GM18499 (cell line): ENCODE results near the gene MOK.
A peak's percentile ranks its signal among the peaks of the same experiment; 100 is the strongest.
"Not testable (repeated sequence)": the region's sequence is repeated elsewhere in the genome, so short reads cannot be mapped to it uniquely, and the experiment has no call there.

Source experiments
- ATAC-seq: cut with Tn5 transposase; IDR thresholded peaks from one replicate; pipeline ENCODE4 v1.9.1; 2021; ENCODE audit warnings: moderate number of reproducible peaks; ENCODE audit not compliant: insufficient read depth, unreplicated experiment

Gene MOK

DNA sequence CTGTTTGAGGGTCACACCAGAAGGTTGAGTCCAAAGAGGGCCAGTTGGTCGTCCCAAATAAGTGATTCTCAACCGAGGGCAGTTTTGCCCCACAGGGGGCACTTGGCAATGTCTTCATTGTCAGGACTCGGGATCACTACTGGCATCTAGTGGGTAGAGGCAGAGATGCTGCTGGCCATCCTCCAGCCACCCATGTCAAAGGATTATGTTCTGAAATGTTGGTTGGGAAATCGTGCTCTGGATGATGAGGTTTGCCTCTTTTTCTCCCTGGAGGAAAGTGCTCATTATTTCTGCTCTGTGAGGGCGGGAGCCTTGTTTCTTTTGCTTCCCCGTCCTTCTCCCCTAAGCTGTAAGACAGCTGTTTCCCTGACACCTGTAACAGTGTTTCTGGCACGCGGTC lies 18.1 kb upstream of the MOK start:
- no peak for ATAC-seq

GRCh38 chr14:102321456-102322422 lies 16.8 kb upstream of the MOK start:
- no peak for ATAC-seq

GRCh38 chr14:102320671-102321455 lies 15.9 kb upstream of the MOK start:
- no peak for ATAC-seq

DNA sequence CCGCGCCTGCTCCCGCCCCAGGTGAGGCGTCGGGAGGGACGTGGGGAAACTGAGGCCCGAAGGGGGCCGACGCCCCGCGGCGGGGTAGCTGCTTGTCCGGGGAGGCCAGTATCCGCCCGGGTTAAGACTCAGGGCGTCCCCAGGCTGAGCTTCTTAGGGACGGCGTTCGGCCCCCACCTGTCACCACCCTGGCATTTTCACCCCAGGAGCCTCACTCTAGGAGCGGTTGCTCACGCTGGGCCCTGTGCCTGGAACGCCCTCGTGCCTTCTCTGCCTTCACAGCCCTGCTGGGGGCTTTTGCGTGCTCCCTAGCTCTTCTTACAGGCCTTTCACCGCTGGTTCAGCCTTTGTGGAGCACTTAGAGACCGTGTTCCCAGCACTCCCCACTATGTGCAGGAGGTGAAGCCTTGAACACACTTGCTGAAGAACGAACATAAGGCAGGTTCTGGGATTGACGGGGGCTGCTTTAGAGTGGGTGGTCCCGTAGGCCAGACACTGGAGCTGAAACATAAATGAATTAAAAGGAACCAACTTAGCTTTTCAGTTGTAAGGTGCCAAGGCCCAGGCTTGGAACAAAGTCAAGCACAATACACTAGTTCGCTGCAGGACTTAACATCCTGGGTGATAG lies 15.2 kb upstream of the MOK start:
- ATAC-seq, result no peak

GRCh38 chr14:102319351-102320032 lies 14.5 kb upstream of the MOK start, which contains the start of gene ZNF839:
Gene ZNF839, plus strand, starts transcription at chr14:102319746. Its CDS starts 20 bp downstream, at chr14:102319766.
- ATAC-seq, result no peak

DNA sequence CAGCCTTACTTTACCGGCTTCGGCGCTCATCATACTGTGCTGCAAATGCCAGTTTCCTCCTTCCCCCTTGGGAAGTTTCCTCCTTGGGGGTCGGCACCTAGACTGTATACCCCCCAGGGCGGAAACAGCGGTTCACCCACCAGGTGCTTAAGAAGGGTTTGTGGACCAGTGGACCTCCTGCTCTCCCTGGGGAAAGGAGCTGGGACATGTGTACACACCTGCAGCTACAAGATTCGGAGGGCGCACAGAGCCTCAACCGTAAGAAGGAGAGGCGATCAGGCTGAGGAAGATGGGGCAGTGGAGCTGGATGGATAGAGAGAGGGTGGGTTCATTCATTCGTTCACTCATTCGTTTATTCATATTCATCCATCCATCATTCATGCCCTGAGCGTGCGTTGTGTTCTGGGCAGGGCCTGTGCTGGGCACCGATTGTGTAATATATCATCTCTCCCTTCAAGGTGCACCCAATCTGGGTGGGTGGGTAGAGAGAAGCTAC lies 13.9 kb upstream of the MOK start:
- no peak for ATAC-seq

DNA sequence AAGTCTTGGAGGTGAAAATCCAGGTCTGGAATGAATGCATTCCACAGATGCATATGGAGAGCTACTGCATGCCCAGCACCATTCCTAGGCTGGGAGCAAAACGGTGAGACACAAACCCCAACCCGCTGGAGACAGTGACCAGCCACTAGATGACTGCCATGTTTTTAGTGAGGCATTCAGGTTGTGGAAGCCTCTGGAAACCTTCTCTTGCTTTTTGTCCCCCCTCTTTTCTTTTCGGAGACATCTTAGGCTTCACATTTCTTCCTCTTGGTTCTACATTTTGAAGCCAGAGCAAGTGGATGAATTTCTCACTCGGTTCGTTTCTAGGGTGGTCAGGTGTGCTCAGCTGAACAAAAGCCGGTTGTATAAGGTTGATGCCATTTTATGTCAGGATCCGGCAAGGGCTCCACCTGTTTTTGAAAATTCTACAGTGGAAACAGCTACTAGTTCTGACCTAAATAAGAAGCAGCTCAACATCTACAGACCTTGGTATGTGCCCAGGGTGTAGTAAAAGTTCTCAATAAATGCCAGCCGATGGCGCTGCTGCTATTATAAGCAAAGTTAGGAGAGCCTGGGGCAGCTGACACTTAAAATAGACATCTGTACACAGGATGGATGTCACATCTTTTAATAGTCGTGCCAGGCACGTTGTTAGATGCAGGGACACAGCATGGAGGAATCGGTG lies 12.7 kb upstream of the MOK start:
- no peak for ATAC-seq

- peak; percentile 37 for ATAC-seq
These were observed 12.0 kb upstream of the MOK start for GRCh38 chr14:102316743-102317563.

- ATAC-seq, result no peak
These were observed 11.4 kb upstream of the MOK start for GRCh38 chr14:102316338-102316742.

DNA sequence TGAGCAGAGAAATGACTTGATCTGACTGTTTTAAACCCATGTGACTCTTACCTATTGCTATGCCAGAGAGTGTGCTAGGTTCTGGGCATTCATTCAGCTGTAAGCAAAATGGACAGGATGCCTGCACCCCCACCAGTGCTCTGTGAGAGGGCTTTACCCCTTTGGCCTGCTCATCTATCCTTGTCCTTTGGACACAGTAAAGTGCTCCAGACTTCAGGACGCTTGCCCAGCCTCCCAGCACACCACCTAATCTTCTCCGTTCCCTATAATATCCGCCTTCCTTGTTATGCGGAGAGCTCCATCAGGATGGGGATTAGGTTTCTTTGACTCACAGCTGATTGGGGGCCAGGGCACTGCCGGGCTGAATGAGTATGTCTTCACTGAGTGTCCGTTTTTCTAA lies 10.2 kb upstream of the MOK start:
- ATAC-seq, result no peak

GRCh38 chr14:102314242-102315011 lies 9.5 kb upstream of the MOK start:
- no peak for ATAC-seq

DNA sequence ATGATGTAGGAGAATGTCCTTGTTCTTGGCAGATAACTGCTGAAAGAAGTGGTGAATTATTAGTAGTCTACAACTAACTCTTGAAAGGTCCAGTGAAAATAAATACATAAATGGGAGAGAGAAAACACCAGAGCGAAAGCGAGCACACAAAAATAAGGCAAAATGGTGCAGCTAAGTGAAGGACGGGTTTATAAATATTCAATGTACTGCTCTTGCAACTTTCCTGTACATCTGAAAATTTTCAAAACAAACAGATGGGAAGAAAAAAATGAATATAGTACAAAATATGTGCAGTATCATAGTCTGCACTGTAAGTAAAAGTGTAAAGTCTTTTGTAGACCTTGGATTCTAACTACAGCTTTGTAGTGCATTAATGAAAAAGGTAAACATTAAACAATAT lies 1.3 kb downstream of the MOK start:
- no peak for ATAC-seq

DNA sequence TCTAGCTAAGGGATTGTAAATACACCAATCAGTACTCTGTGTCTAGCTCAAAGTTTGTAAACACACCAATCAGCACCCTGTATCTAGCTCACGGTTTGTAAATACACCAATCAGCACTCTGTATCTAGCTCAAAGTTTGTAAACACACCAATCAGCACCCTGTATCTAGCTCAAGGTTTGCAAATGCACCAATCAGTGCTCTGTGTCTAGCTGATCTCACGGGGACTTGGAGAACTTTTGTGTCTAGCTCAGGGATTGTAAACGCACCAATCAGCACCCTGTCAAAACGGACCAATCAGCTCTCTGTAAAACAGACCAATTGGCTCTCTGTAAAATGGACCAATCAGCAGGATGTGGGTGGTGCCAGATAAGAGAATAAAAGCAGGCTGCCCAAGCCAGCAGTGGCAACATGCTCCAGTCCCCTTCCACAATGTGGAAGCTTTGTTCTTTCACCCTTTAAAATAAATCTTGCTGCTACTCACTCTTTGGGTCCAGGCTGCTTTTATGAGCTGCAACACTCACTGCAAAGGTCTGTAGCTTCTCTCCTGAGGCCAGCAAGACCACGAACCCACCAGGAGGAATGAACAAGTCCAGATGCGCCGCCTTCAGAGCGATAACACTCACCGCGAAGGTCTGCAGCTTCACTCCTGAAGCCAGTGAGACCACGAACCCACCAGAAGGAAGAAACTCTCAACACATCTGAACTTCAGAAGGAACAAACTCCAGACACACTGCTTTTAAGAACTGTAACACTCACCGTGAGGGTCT lies 6.5 kb downstream of the MOK start:
- ATAC-seq, result not testable (repeated sequence)

GRCh38 chr14:102297436-102298170 lies 7.4 kb downstream of the MOK start:
- no peak for ATAC-seq

DNA sequence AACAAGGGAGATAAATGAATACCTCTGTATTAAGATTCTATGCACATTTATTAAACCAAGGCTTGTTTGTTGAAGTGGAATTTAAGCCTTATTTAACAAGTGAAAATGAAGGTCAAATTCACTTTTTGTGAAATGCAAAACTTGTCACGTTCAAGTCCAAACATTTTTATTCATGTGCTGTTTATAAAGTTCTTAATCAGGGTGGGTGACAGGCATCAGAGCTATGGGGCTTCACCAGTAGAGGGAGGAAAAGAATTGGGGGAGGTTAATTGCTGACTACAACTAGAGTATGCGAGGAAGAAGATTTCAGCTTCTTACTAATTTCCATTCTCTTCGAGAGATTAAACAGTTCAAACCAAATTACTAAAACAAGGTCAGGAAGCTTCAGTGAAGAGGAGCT lies 9.7 kb downstream of the MOK start:
- ATAC-seq, result no peak

- ATAC-seq, result no peak
These were observed 11.2 kb downstream of the MOK start for GRCh38 chr14:102293781-102294180.

DNA sequence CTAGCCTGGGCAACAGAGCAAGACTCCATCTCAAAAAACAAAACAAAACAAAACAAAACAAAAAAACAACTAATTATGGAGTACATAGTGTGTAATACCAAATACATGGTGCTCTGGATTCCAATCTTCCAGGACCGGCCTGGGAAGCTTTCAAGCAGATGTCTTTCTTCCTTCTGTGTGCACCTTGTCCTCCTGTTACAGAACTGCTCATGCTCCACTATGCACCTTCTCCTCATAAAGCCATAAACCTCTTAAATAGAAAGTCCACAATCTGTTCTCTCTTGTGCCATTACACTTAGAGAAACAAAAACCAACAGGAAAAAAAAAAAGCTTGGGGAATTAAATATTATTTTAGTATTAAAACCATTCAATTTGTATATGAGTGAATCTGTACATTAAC lies 12.5 kb downstream of the MOK start:
- no peak for ATAC-seq
